H1 (cell line): ENCODE results near the gene GHRHR. TPM values are rescaled to one million over a fixed set of nuclear protein-coding genes. Genes with fewer than 3 reads are reported as not detected.

Experiments
- CTCF ChIA-PET: fragments of 300-600 bp; sonication (Branson Sonifier 250); formaldehyde crosslinking; loops from one replicate; lab custom pipeline; 2021; ENCODE audit not compliant: partially characterized antibody; lab: Charles Lee
- POLR2A ChIA-PET: fragments of 300-600 bp; sonication (Branson Sonifier 250); formaldehyde crosslinking; loops from one replicate; lab custom pipeline; 2021; ENCODE audit warnings: inconsistent platforms; ENCODE audit not compliant: partially characterized antibody; lab: Charles Lee
- DNase-seq, 2 experiments: peaks; one replicate each; pipeline versions ENCODE4 v3.0.0 to v3.0.0-alpha.2; 2010 to 2022; ENCODE audit warnings: low spot score in 2 of 2, low read depth in 1 of 2, mixed read lengths in 1 of 2
- FAIRE-seq: peaks from 2 replicates; lab custom pipeline; 2011; peaks lifted over from hg19 to GRCh38; lab: Jason Lieb, UNC
- H2AFZ ChIP-seq: 2 replicates; pipeline ENCODE4 v1.8.1; 2012; ENCODE audit warnings: low read length, inconsistent platforms
- H2AK5ac ChIP-seq: 2 replicates; pipeline ENCODE4 v1.6.1; 2013; ENCODE audit warnings: low read depth, low read length
- H2BK120ac ChIP-seq: replicated peaks from 2 replicates; pipeline ENCODE3; 2013; ENCODE audit warnings: low read depth, low read length, inconsistent platforms
- H2BK12ac ChIP-seq: 2 replicates; pipeline ENCODE4 v1.6.1; 2013; ENCODE audit warnings: low read depth, low read length
- H2BK15ac ChIP-seq: 2 replicates; pipeline ENCODE4 v1.6.1; 2013; ENCODE audit warnings: low read length
- H2BK20ac ChIP-seq: 2 replicates; pipeline ENCODE4 v1.6.1; 2013; ENCODE audit warnings: low read length
- H2BK5ac ChIP-seq: 2 replicates; pipeline ENCODE4 v1.6.1; 2013; ENCODE audit warnings: low read depth, low read length
- H3K14ac ChIP-seq: 2 replicates; pipeline ENCODE4 v1.6.1; 2013; ENCODE audit warnings: inconsistent platforms; ENCODE audit not compliant: insufficient read length
- H3K18ac ChIP-seq: 2 replicates; pipeline ENCODE4 v1.6.1; 2013; ENCODE audit warnings: low read length; ENCODE audit errors: extremely low read depth
- H3K23ac ChIP-seq: 2 replicates; pipeline ENCODE4 v1.6.1; 2013; ENCODE audit warnings: inconsistent platforms; ENCODE audit not compliant: insufficient read length
- H3K23me2 ChIP-seq: 2 replicates; pipeline ENCODE4 v1.6.1; 2013; ENCODE audit warnings: low read depth, low read length
- H3K27ac ChIP-seq: 2 replicates; pipeline ENCODE4 v1.6.1; 2011; ENCODE audit warnings: low read depth, low read length, inconsistent platforms
- H3K27me3 ChIP-seq, 4 experiments: replicated peaks in 1 of 4; 1 replicate in 1 of 4; 2 replicates in 3 of 4; pipeline versions ENCODE4 v1.6.1 to v1.8.1; 2011 to 2013; ENCODE audit warnings: low read length in 3 of 4, mild to moderate bottlenecking in 3 of 4, inconsistent platforms in 2 of 4, mixed read lengths in 2 of 4, moderate library complexity in 1 of 4; ENCODE audit not compliant: control insufficient read depth in 3 of 4, insufficient read depth in 3 of 4; ENCODE audit errors: extremely low read depth in 1 of 4
- H3K36me3 ChIP-seq, 4 experiments: 2 replicates each; pipeline versions ENCODE4 v1.6.1 to v1.8.1; 2011 to 2013; ENCODE audit warnings: mild to moderate bottlenecking in 4 of 4, low read length in 3 of 4, moderate library complexity in 2 of 4, control low read depth in 1 of 4, inconsistent platforms in 1 of 4; ENCODE audit not compliant: insufficient read depth in 4 of 4, control insufficient read depth in 2 of 4
- H3K4ac ChIP-seq: replicated peaks from 2 replicates; pipeline ENCODE3; 2013; ENCODE audit warnings: low read length, low read depth, mixed read lengths, inconsistent platforms; ENCODE audit not compliant: insufficient read length
- H3K4me1 ChIP-seq, 4 experiments: replicated peaks in 1 of 4; 1 replicate in 1 of 4; 2 replicates in 3 of 4; pipeline versions ENCODE4 v1.6.1 to v1.8.1; 2011 to 2013; ENCODE audit warnings: low read length in 3 of 4, inconsistent platforms in 2 of 4, mixed read lengths in 1 of 4; ENCODE audit not compliant: insufficient read depth in 4 of 4, control insufficient read depth in 3 of 4
- H3K4me2 ChIP-seq, 2 experiments: 2 replicates each; pipeline versions ENCODE4 v1.6.1 to v1.8.1; 2011 to 2013; ENCODE audit warnings: low read depth in 2 of 2, low read length in 2 of 2, control low read depth in 1 of 2, inconsistent platforms in 1 of 2, mild to moderate bottlenecking in 1 of 2; ENCODE audit not compliant: insufficient read depth in 1 of 2
- H3K4me3 ChIP-seq, 4 experiments: fragments of 200-600, 300-600 bp in 1 of 4; sonication (generic), shearing (Covaris generic), sonication (Bioruptor Twin) in 1 of 4; 2 replicates each; pipeline versions ENCODE4 v1.5.1 to v1.8.1; 2011 to 2016; ENCODE audit warnings: low read length in 4 of 4, low read depth in 3 of 4, control low read depth in 2 of 4, inconsistent platforms in 2 of 4, mild to moderate bottlenecking in 2 of 4, mixed read lengths in 1 of 4, moderate library complexity in 1 of 4; ENCODE audit not compliant: insufficient read depth in 2 of 4; ENCODE audit errors: extremely low read depth in 1 of 4
- H3K56ac ChIP-seq: replicated peaks from 2 replicates; pipeline ENCODE3; 2013; ENCODE audit warnings: low read depth, mild to moderate bottlenecking, mixed read lengths, low read length, inconsistent platforms; ENCODE audit not compliant: insufficient read length
- H3K79me1 ChIP-seq: 2 replicates; pipeline ENCODE4 v1.6.1; 2013; ENCODE audit warnings: low read depth, low read length, control low read depth
- H3K79me2 ChIP-seq, 2 experiments: 2 replicates each; pipeline versions ENCODE4 v1.6.1 to v1.8.1; 2012 to 2013; ENCODE audit warnings: low read length in 2 of 2, mild to moderate bottlenecking in 2 of 2, inconsistent platforms in 1 of 2; ENCODE audit not compliant: insufficient read depth in 2 of 2, control insufficient read depth in 1 of 2
- H3K9ac ChIP-seq, 4 experiments: replicated peaks in 1 of 4; 1 replicate in 1 of 4; 2 replicates in 3 of 4; pipeline versions ENCODE4 v1.6.1 to v1.8.1; 2011 to 2013; ENCODE audit warnings: low read depth in 3 of 4, low read length in 3 of 4, control low read depth in 2 of 4, mild to moderate bottlenecking in 2 of 4, moderate library complexity in 2 of 4, inconsistent platforms in 1 of 4; ENCODE audit errors: extremely low read depth in 1 of 4
- H3K9me3 ChIP-seq, 2 experiments: 2 replicates each; pipeline versions ENCODE4 v1.6.1 to v1.8.1; 2012 to 2013; ENCODE audit warnings: mild to moderate bottlenecking in 2 of 2, moderate library complexity in 2 of 2, control low read depth in 1 of 2, inconsistent platforms in 1 of 2, low read depth in 1 of 2, low read length in 1 of 2, mixed read lengths in 1 of 2; ENCODE audit not compliant: insufficient read depth in 2 of 2
- H4K20me1 ChIP-seq, 2 experiments: replicated peaks in 1 of 2; 2 replicates each; pipeline versions ENCODE3 to v1.8.1; 2011 to 2013; ENCODE audit warnings: inconsistent platforms in 2 of 2, low read length in 2 of 2, mild to moderate bottlenecking in 1 of 2; ENCODE audit not compliant: insufficient read depth in 2 of 2, control insufficient read depth in 1 of 2
- H4K5ac ChIP-seq: 2 replicates; pipeline ENCODE4 v1.6.1; 2013; ENCODE audit warnings: low read length, low read depth, mixed read lengths, inconsistent platforms; ENCODE audit not compliant: insufficient read length
- H4K8ac ChIP-seq: 2 replicates; pipeline ENCODE4 v1.8.0; 2013; ENCODE audit warnings: mild to moderate bottlenecking, moderate library complexity, low read length, inconsistent platforms; ENCODE audit not compliant: insufficient read depth; ENCODE audit errors: extremely low read depth
- H4K91ac ChIP-seq: replicated peaks from 2 replicates; pipeline ENCODE3; 2013; ENCODE audit warnings: low read length, mixed read lengths, inconsistent platforms; ENCODE audit not compliant: insufficient read length
- BACH1 ChIP-seq: IDR thresholded peaks from 2 replicates; pipeline ENCODE4 v1.6.1; 2012; ENCODE audit warnings: low read length, improper control_type of control experiment
- TCF12 ChIP-seq: IDR thresholded peaks from 2 replicates; pipeline ENCODE4 v1.6.1; 2011; ENCODE audit warnings: low read depth, mild to moderate bottlenecking, low read length
- WGBS, 2 experiments: shearing (Covaris generic) in 1 of 2; methylation state at CpG; one replicate each; pipeline versions ENCODE4 v1.1.6 to v1.1.7; 2013 to 2015; ENCODE audit warnings: low lambda C conversion rate in 2 of 2, mixed read lengths in 2 of 2, inconsistent platforms in 1 of 2, low coverage in 1 of 2, missing lambda C conversion rate in 1 of 2; ENCODE audit not compliant: insufficient replicate concordance in 2 of 2, insufficient coverage in 1 of 2, insufficient read length in 1 of 2; ENCODE audit errors: extremely low coverage in 1 of 2, missing lambda C conversion rate in 1 of 2; 5-methylcytosine and 5-hydroxymethylcytosine counted together
- polyA plus RNA-seq, 7 experiments: library from polyadenylated mRNA; depleted of rRNA in 3 of 7; stranded (reverse) in 5 of 7; unstranded in 2 of 7; fragments of >200 nt in 5 of 7; fragments of 200-250 nt in 2 of 7; gene quantifications; 1 replicate in 5 of 7; 2 replicates in 1 of 7; 4 replicates in 1 of 7; pipeline versions ENCODE4 v1.2.1 to v1.2.3, GENCODE V29; 2011 to 2013; ENCODE audit warnings: missing spikeins in 2 of 7, mixed read lengths in 2 of 7
- total RNA-seq: library from RNA; stranded (reverse); fragmentation: NEBNext Ultra II Directional; extraction: Animal tissue kit (Norgen Biotek cat#: 25700); gene quantifications from 2 replicates; pipeline ENCODE4 v1.2.1, GENCODE V29; 2021

GHRHR gene
- total and polyA plus RNA-seq, 2 of the 8 experiments (the other 6 are each of a cell fraction or from before 2014, with no cell fraction given), result 0.60 to 6.5 TPM

DNA sequence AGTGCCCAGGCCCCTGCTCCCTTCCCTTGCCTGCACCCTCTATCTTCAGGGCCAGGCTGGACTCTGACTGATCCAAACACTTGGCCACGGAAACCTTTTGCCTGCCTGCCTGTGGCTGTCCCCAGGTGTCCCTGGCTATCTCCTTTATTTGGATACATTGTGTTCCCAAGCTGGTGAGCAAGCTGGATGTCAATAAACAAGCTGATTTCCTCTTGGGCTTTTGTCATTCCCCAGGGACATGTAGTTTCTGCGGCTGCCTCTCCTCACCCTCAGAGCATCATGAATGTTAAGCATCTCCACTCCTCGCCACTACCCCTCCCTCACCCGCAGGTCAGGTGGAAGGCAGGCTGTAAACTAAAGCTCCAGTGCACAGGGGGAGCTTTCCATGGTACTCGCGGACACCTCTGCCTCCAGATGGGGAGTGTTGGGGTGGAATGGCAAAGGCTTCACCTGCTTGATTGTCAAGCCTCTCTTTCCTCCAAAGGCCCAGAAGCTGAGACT lies 6.9 kb downstream of the GHRHR start:
- Histone ChIP-seq H4K91ac (no peak overlapping the region), H4K8ac (no peak overlapping the region), H3K27me3 (no peaks in the 10 kb centered on the region; a peak in 1 of 7 replicates), H2AK5ac (no peak overlapping the region), H3K14ac (no peak overlapping the region), H2AFZ (no peak overlapping the region), H4K20me1 (no peaks in the 10 kb centered on the region), H3K4me3 (no peak overlapping the region), H3K79me2 (no peaks in the 10 kb centered on the region), H3K36me3 (no peaks in the 10 kb centered on the region), H3K56ac (no peak overlapping the region), H2BK20ac (no peak overlapping the region), H3K18ac (no peak overlapping the region), H3K9me3 (no peaks in the 10 kb centered on the region), H3K27ac (no peak overlapping the region), H3K4me2 (no peak overlapping the region), H2BK5ac (no peak overlapping the region), H2BK120ac (no peak overlapping the region), H3K4ac (no peak overlapping the region), H3K4me1 (peaks cover 0 to 7% (median 4%) of the 10 kb centered on the region in 4 experiments; a peak in 4 of 7 replicates), H4K5ac (no peak overlapping the region), H3K9ac (no peak overlapping the region), H3K23me2 (no peaks in the 10 kb centered on the region), H2BK15ac (no peak overlapping the region), H3K79me1 (no peaks in the 10 kb centered on the region), H3K23ac (no peak overlapping the region), H2BK12ac (no peak overlapping the region)
- FAIRE-seq (no peak), DNase-seq (no peak)
- TF ChIP-seq BACH1 (no peak), TCF12 (no peak)
- CTCF ChIA-PET, result interaction anchor here (1.0 to 26.1 kb wide), 13 partner anchors 8 to 171 kb away, joined by 3 to 309 read pairs (median 7); partner anchors contain the start of gene AQP1
- POLR2A ChIA-PET, result no interaction called here
- WGBS, 2 experiments, result 64% methylated on average over 6 of the region's 6 CpGs; no CpG with 5 or more reads in 1 of the 2 experiments
